Measurements from ENCODE around the gene SLC4A11.
"Not testable (repeated sequence)": the region's sequence is repeated elsewhere in the genome, so short reads cannot be mapped to it uniquely, and the experiment has no call there.

The SLC4A11 gene

DNA sequence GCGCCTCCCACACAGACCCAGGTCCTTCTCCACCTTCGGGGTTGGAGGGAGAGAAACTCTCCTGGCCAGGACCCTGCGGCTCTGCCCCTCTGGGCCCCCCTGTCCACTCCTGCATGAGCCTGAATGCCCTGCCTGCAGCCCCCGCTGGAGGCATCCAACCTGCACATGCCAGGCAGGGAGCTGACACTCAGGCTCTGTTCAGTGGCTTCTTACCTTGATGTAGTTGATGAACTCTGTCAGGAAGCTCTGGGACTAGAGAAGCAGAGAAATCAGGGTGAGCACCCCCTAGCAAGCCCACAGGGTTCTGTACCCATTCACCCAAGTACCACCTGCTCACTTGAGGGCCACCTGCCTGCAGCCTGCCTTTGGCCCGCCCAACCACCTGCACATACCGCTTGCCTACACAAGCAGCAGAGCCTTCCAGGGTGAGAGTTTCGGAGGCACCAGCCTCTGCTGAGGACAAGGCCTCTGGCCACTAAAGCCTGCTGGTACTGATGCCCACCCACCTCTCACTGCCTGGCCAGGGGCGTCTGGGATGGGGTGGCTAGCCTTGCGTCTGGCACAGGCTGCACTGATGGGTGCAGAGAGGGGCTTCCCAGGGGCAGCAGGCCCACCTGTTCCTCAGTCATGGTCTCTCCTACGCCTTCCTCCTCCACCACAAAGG, 44.2 kb downstream of the SLC4A11 start:
- Mint-ChIP-seq H3K9me3 (no peaks in the 10 kb centered on the region), H3K36me3 (ENCODE audit: insufficient read depth) (peaks cover 81% of the 10 kb centered on the region), H3K27me3 (no peaks in the 10 kb centered on the region), H3K27ac (no peak overlapping the region), H3K4me3 (no peak overlapping the region), H3K4me1 (ENCODE audit: low read depth in 2 of 2) (peaks cover 12 to 20% of the 10 kb centered on the region in 2 donors)
- ATAC-seq (replicated peaks) (no peak), DNase-seq (no peak)

DNA sequence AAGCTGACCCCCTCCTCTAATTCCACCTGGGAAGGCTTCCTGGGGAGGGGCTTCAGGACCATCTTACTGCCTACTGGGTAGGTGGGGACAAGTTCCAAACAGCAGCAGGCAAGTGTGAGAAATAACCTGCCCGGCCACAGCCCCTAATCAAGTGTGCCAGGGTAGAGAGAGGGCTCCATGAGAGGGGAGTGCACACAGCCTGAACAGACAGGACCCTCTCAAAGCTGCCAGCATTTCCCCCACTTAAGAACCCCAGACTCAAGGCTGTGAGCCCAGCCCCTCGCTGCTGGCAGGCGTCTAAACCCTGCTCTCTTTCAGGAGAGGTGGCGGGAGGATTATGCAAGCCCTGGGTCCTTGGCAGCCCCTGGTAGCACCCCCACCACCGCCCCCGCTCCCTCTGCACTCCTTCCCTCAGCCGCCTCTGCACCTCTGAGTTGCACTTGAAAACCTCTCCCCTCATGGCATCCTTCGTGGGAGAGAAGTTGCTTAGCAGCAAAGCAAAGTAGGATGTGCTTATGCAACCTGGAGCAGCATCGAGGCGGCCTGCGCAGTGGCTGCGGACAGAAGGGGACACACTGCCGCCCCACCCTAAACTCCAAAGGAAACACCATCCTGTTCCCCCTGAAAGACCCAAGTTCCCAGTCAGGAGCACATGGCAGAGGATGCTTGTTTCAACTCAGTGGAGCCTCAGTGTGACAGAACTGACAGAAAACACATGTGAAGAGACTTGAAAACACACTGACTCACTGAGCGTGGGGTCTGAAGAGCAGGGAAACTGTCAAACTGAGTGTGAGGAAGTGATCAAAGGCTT, 45.0 kb downstream of the SLC4A11 start:
- H3K9me3 Mint-ChIP-seq: no peaks in the 10 kb centered on the region
- no peak for ATAC-seq (replicated peaks)
- no peaks in the 10 kb centered on the region for H3K27me3 Mint-ChIP-seq
- peaks cover 9 to 14% of the 10 kb centered on the region in 2 donors for H3K4me1 Mint-ChIP-seq (ENCODE audit: low read depth in 2 of 2)
- DNase-seq: no peak
- no peak overlapping the region for H3K4me3 Mint-ChIP-seq
- peaks cover 78% of the 10 kb centered on the region for H3K36me3 Mint-ChIP-seq (ENCODE audit: insufficient read depth)
- H3K27ac Mint-ChIP-seq: no peak overlapping the region

GRCh38 chr20:3192226-3193015, 46.6 kb downstream of the SLC4A11 start:
- H3K4me1 Mint-ChIP-seq (ENCODE audit: low read depth in 2 of 2): peaks cover 9% of the 10 kb centered on the region in 2 donors
- ATAC-seq (replicated peaks) (no peak), DNase-seq (no peak)
- no peaks in the 10 kb centered on the region for H3K27me3 Mint-ChIP-seq
- H3K4me3 Mint-ChIP-seq: no peak overlapping the region
- peak overlapping the region in 1 of 2 donors; percentile 62 for H3K27ac Mint-ChIP-seq
- H3K36me3 Mint-ChIP-seq (ENCODE audit: insufficient read depth): peaks cover 62% of the 10 kb centered on the region
- H3K9me3 Mint-ChIP-seq: no peaks in the 10 kb centered on the region

GRCh38 chr20:3190681-3191111, 48.3 kb downstream of the SLC4A11 start:
- Mint-ChIP-seq H3K4me1 (ENCODE audit: low read depth in 2 of 2) (peaks cover 5 to 9% of the 10 kb centered on the region in 2 donors), H3K27me3 (no peaks in the 10 kb centered on the region), H3K4me3 (no peak overlapping the region), H3K27ac (peak overlapping the region in 1 of 2 donors; percentile 9), H3K36me3 (ENCODE audit: insufficient read depth) (peaks cover 54% of the 10 kb centered on the region), H3K9me3 (no peaks in the 10 kb centered on the region)
- ATAC-seq (replicated peaks) (no peak), DNase-seq (no peak)

- H3K4me1 Mint-ChIP-seq (ENCODE audit: low read depth in 2 of 2): peaks cover 0 to 4% of the 10 kb centered on the region in 2 donors
- H3K36me3 Mint-ChIP-seq (ENCODE audit: insufficient read depth): peaks cover 47% of the 10 kb centered on the region
- DNase-seq (no peak), ATAC-seq (replicated peaks) (no peak)
- H3K9me3 Mint-ChIP-seq: no peaks in the 10 kb centered on the region
- H3K27me3 Mint-ChIP-seq: no peaks in the 10 kb centered on the region
- H3K4me3 Mint-ChIP-seq: no peak overlapping the region
- H3K27ac Mint-ChIP-seq: peak overlapping the region; percentile 8 to 72
These were observed 49.3 kb downstream of the SLC4A11 start for GRCh38 chr20:3189561-3190131.

- peak overlapping the region in 1 of 2 donors; percentile 8 for H3K27ac Mint-ChIP-seq
These were observed 50.1 kb downstream of the SLC4A11 start for GRCh38 chr20:3188823-3189413.

DNA sequence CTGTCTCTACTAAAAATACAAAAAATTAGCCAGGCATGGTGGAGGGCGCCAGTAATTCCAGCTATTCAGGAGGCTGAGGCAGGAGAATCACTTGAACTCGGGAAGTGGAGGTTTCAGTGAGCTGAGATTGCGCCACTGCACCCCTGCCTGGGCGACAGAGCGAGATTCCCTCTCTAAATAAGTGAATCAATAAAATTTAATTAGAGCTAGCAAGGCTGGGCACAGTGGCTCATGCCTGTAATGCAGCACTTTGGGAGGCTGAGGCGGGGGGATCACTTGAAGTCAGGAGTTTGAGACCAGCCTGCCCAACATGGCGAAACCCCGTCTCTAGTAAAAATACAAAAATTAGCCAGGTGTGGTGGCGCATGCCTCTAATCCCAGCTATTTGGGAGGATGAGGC, 51.1 kb downstream of the SLC4A11 start:
- not testable (repeated sequence) for H3K27me3 Mint-ChIP-seq; H3K4me3 Mint-ChIP-seq; H3K4me1 Mint-ChIP-seq (ENCODE audit: low read depth in 2 of 2); ATAC-seq (replicated peaks); H3K27ac Mint-ChIP-seq; DNase-seq; H3K9me3 Mint-ChIP-seq
- H3K36me3 Mint-ChIP-seq (ENCODE audit: insufficient read depth): peaks cover 35% of the 10 kb centered on the region

More at GRCh38 chr20:3188823-3189413, 50.1 kb downstream of the SLC4A11 start:
- Mint-ChIP-seq H3K9me3 (no peaks in the 10 kb centered on the region), H3K36me3 (ENCODE audit: insufficient read depth) (peaks cover 44% of the 10 kb centered on the region), H3K4me3 (no peak overlapping the region), H3K27me3 (no peaks in the 10 kb centered on the region), H3K4me1 (ENCODE audit: low read depth in 2 of 2) (peaks cover 0 to 4% of the 10 kb centered on the region in 2 donors)
- DNase-seq (no peak), ATAC-seq (replicated peaks) (no peak)

DNA sequence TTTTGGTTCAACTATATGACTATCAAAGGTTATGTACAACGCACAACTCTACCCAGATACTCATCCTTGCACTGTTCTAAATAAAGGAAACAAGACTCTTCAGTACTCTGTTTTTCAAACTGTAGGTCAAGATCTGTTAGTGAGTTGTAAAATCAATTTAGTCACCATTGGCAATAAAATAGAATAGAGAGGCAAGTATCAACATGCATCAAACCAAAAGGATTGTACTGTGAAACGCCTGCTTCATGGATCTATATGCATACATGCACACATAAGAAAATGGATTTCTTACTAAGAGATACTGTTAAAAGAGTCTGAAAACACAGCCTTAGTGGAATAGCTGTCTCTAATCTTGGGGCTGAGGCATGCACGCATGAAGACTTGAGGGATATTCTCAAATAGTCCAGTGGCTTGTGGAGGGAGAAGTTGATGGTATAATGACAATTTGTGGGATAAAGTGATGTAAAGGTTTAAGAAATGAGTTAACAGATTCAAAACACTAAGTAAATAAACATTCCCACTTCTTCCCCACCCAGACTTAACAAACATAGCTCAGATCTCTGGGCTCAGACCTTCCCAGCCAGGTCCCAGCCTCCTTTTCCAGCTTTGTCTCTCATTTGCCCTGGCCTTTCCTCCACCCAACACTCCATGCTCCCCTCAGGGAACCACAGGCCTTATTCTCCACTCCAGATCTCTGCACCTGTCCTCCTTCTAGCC, 54.9 kb downstream of the SLC4A11 start:
- Mint-ChIP-seq H3K9me3 (no peaks in the 10 kb centered on the region), H3K4me1 (ENCODE audit: low read depth in 2 of 2) (no peaks in the 10 kb centered on the region), H3K36me3 (ENCODE audit: insufficient read depth) (peaks cover 13% of the 10 kb centered on the region), H3K27me3 (no peaks in the 10 kb centered on the region), H3K4me3 (no peak overlapping the region), H3K27ac (peak overlapping the region in 1 of 2 donors; percentile 16)
- no peak for ATAC-seq (replicated peaks)
- no peak for DNase-seq

DNA sequence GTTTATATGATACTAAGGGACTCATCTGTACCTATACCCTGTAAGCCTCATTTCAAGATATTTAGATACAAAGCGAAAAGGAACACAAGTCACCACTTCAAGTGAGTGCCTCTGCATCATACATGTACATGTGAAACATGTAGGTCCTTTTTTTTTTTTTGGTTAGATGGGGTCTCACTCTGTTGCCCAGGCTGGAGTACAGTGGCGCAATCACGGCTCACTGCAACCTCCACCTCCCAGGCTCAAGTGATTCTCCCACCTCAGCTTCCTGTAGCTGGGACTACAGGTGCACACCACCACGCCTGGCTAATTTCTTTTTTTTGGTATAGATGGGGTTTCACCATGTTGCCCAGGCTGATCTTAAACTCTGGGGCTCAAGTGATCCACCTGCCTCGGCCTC, 56.6 kb downstream of the SLC4A11 start:
- H3K27ac Mint-ChIP-seq; H3K9me3 Mint-ChIP-seq; ATAC-seq (replicated peaks); H3K27me3 Mint-ChIP-seq; H3K4me1 Mint-ChIP-seq (ENCODE audit: low read depth in 2 of 2); DNase-seq; H3K4me3 Mint-ChIP-seq: not testable (repeated sequence)
- peaks cover 13% of the 10 kb centered on the region for H3K36me3 Mint-ChIP-seq (ENCODE audit: insufficient read depth)

DNA sequence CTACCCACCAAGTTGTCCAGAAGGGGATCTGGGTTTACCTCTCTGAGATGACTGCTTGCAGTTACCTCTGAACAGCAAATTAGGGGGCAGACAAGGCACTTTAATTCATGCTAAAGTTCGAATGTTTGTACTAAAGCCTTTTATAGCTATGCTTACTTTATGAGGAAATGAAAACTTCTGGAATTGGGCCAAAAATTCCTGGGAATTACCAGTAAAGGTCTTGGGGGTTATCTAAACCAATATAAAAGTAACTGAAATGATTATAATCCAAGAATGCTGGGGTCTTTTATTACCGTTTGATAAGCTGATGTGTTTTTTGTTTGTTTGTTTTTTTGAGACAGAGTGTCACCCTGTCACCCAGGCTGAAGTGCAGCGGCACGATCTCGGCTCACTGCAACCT, 57.7 kb downstream of the SLC4A11 start:
- H3K27ac Mint-ChIP-seq: no peak overlapping the region
- H3K36me3 Mint-ChIP-seq (ENCODE audit: insufficient read depth): peaks cover 7% of the 10 kb centered on the region
- H3K27me3 Mint-ChIP-seq: no peaks in the 10 kb centered on the region

DNA sequence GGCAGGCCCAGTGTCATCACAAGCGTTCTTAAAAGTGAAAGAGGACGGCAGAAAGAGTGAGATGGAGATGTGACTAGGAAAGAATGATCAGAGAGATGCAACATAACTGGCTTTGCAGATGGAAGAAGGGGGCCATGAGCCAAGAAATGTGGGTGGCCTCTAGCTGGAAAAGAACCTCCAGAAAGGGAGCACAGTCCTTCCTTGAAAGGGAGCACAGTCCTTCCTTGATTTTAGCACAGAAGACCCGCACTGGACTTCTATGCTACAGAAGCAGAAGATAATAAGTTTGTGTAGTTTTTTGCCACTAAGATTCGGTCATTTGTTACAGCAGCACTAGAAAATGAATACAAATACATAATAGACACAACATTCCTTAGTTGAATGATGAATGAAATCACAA, 58.7 kb downstream of the SLC4A11 start:
- Mint-ChIP-seq H3K27ac (no peak overlapping the region), H3K36me3 (ENCODE audit: insufficient read depth) (peaks cover 7% of the 10 kb centered on the region), H3K4me1 (ENCODE audit: low read depth in 2 of 2) (no peaks in the 10 kb centered on the region), H3K9me3 (no peaks in the 10 kb centered on the region), H3K27me3 (peaks cover 0 to 5% of the 10 kb centered on the region in 2 donors), H3K4me3 (no peak overlapping the region)
- no peak for DNase-seq
- ATAC-seq (replicated peaks): no peak

More for the DNA sequence above, 57.7 kb downstream of the SLC4A11 start:
- Mint-ChIP-seq H3K4me1 (ENCODE audit: low read depth in 2 of 2) (no peaks in the 10 kb centered on the region), H3K4me3 (no peak overlapping the region), H3K9me3 (no peaks in the 10 kb centered on the region)
- no peak for DNase-seq
- ATAC-seq (replicated peaks): no peak

GRCh38 chr20:3177746-3178485, 61.1 kb downstream of the SLC4A11 start:
- no peaks in the 10 kb centered on the region for H3K9me3 Mint-ChIP-seq
- peaks cover 0 to 16% of the 10 kb centered on the region in 2 donors for H3K27me3 Mint-ChIP-seq
- peaks cover 3% of the 10 kb centered on the region in 2 donors for H3K4me1 Mint-ChIP-seq (ENCODE audit: low read depth in 2 of 2)
- ATAC-seq (replicated peaks) (no peak), DNase-seq (no peak)
- H3K27ac Mint-ChIP-seq: no peak overlapping the region
- peaks cover 11% of the 10 kb centered on the region for H3K36me3 Mint-ChIP-seq (ENCODE audit: insufficient read depth)
- no peak overlapping the region for H3K4me3 Mint-ChIP-seq
